Urothelium cell line (cell line): ENCODE measurements around the gene ARPIN.
"Not testable (repeated sequence)": the region's sequence is repeated elsewhere in the genome, so short reads cannot be mapped to it uniquely, and the experiment has no call there.

Experiments
- DNase-seq: peaks from one replicate; pipeline ENCODE4 v3.0.0; 2011; ENCODE audit warnings: low spot score, mixed read lengths
- FAIRE-seq: peaks from 2 replicates; lab custom pipeline; 2011; peaks lifted over from hg19 to GRCh38; lab: Jason Lieb, UNC

Gene ARPIN

GRCh38 chr15:89910891-89911626, 1.7 kb downstream of the ARPIN start:
- FAIRE-seq (no peak), DNase-seq (no peak)

GRCh38 chr15:89909611-89910010, 3.1 kb downstream of the ARPIN start:
- DNase-seq (no peak), FAIRE-seq (no peak)

GRCh38 chr15:89908226-89908625, 4.5 kb downstream of the ARPIN start:
- DNase-seq (no peak), FAIRE-seq (no peak)

- no peak for DNase-seq
- FAIRE-seq, result no peak
Measured at GRCh38 chr15:89907289-89907688, 5.5 kb downstream of the ARPIN start.

GRCh38 chr15:89905846-89906378, 6.8 kb downstream of the ARPIN start:
- FAIRE-seq (no peak), DNase-seq (no peak)

- no peak for FAIRE-seq
- no peak for DNase-seq
Measured at GRCh38 chr15:89904519-89904918, 8.2 kb downstream of the ARPIN start.

- no peak for FAIRE-seq
- DNase-seq, result no peak
Measured at GRCh38 chr15:89903858-89904130, 9.0 kb downstream of the ARPIN start.

GRCh38 chr15:89903015-89903857, 9.5 kb downstream of the ARPIN start:
- FAIRE-seq, result no peak
- no peak for DNase-seq

GRCh38 chr15:89900849-89901248, 11.9 kb downstream of the ARPIN start:
- DNase-seq, result no peak

GRCh38 chr15:89899951-89900567, 12.7 kb downstream of the ARPIN start:
- FAIRE-seq, result no peak
- DNase-seq, result no peak

More at GRCh38 chr15:89900849-89901248, 11.9 kb downstream of the ARPIN start:
- FAIRE-seq, result no peak

GRCh38 chr15:89899295-89899945, 13.3 kb downstream of the ARPIN start:
- DNase-seq, result no peak
- FAIRE-seq, result no peak

- no peak for FAIRE-seq
- DNase-seq, result peak; percentile 68
Measured at GRCh38 chr15:89898614-89899294, 14.0 kb downstream of the ARPIN start.

- no peak for FAIRE-seq
- DNase-seq, result no peak
Measured at GRCh38 chr15:89898146-89898545, 14.6 kb downstream of the ARPIN start.

GRCh38 chr15:89893696-89894447, 18.9 kb downstream of the ARPIN start, which contains the start of gene AP3S2:
Gene AP3S2, minus strand, starts transcription at chr15:89893994. Its CDS starts 45 bp downstream, at chr15:89893949.
- DNase-seq (peak; percentile 91), FAIRE-seq (peak; percentile 50)

- DNase-seq (no peak), FAIRE-seq (no peak)
Measured at GRCh38 chr15:89893027-89893426, 19.7 kb downstream of the ARPIN start.

- FAIRE-seq, result no peak
- DNase-seq, result peak; percentile 23
Measured at GRCh38 chr15:89888214-89888804, 24.4 kb downstream of the ARPIN start.

- FAIRE-seq, result no peak
- no peak for DNase-seq
Measured at GRCh38 chr15:89885611-89886010, 27.1 kb downstream of the ARPIN start.

- not testable (repeated sequence) for DNase-seq, FAIRE-seq
Measured at GRCh38 chr15:89885179-89885578, 27.6 kb downstream of the ARPIN start.

- DNase-seq (no peak), FAIRE-seq (no peak)
Measured at GRCh38 chr15:89883518-89883917, 29.2 kb downstream of the ARPIN start.
